Tibial nerve (tissue), 4 donors: ENCODE measurements around the gene METTL13.

ENCODE experiments used
- CTCF ChIP-seq, 5 experiments: fragments of 200-600 bp in 3 of 5; fragments of 450-650 bp in 2 of 5; sonication (generic) in 3 of 5; IDR thresholded peaks; one replicate each; pipeline ENCODE4 v1.5.1; 2016 to 2019; ENCODE audit warnings: antibody characterized with exemption in 5 of 5, mild to moderate bottlenecking in 3 of 5, moderate library complexity in 2 of 5
- EP300 ChIP-seq, 2 donors: sonication (generic); formaldehyde crosslinking; IDR thresholded peaks; one replicate each; pipeline ENCODE4 v1.6.1; 2017; ENCODE audit warnings: antibody characterized with exemption in 2 of 2, mild to moderate bottlenecking in 1 of 2
- POLR2A ChIP-seq, 2 donors: fragments of 450-650 bp; IDR thresholded peaks; one replicate each; pipeline ENCODE4 v1.6.1; 2017; ENCODE audit warnings: antibody characterized with exemption in 2 of 2, mild to moderate bottlenecking in 2 of 2, moderate library complexity in 2 of 2

- no peak for TF ChIP-seq CTCF (IDR thresholded peaks at IDR 0.05)
- TF ChIP-seq POLR2A (IDR thresholded peaks at IDR 0.05), result peak in 1 of 2 donors; percentile 14
- TF ChIP-seq EP300 (IDR thresholded peaks at IDR 0.05), result no peak
These were observed 38.2 kb upstream of the METTL13 start for GRCh38 chr1:171743081-171743870.
